HepG2 (cell line): ENCODE measurements around the gene THADA. TPM values are rescaled to one million over a fixed set of nuclear protein-coding genes. Genes with fewer than 3 reads are reported as not detected.

ENCODE experiments used
- ATAC-seq: fragments of 200-7000 bp; cut with Tn5 transposase; 3 replicates; pipeline ENCODE4 v1.9.1; 2020; ENCODE audit warnings: mild to moderate bottlenecking, moderate library complexity
- BruUV-seq: library from RNA; stranded (reverse); fragments of 400-500 nt; replicated peaks from 2 replicates; lab custom pipeline; 2021; lab: Mats Ljungman, UMichigan
- CTCF ChIA-PET: fragments of 300-600 bp; formaldehyde crosslinking; extraction: SDS; loops from one replicate; lab custom pipeline; 2021; ENCODE audit warnings: low total read pairs, inconsistent platforms, low intra/inter-chr PET ratio; lab: Yijun Ruan, JAX
- POLR2A ChIA-PET: fragments of 350-600 bp; sonication (Branson Sonifier 250); formaldehyde crosslinking; loops from one replicate; lab custom pipeline; 2020; ENCODE audit warnings: antibody characterized with exemption, inconsistent platforms; lab: Yijun Ruan, JAX
- DNase-seq: peaks from one replicate; pipeline ENCODE4 v3.0.0-alpha.2; 2015; ENCODE audit warnings: low spot score
- FAIRE-seq: peaks from 3 replicates; lab custom pipeline; 2011; peaks lifted over from hg19 to GRCh38; lab: Jason Lieb, UNC
- H2AFZ ChIP-seq: one replicate; pipeline ENCODE4 v1.6.1; 2011; ENCODE audit warnings: low read length, inconsistent platforms
- H3K27ac ChIP-seq: fragments of 300-600 bp; 3 replicates; pipeline ENCODE4 v1.8.0; 2011; ENCODE audit warnings: mixed run types, mild to moderate bottlenecking, mixed read lengths, low read length, inconsistent platforms; ENCODE audit not compliant: insufficient read depth; ENCODE audit errors: extremely low read length
- H3K27me3 ChIP-seq, 2 experiments: fragments of 200-600 bp in 1 of 2; 2 replicates in 1 of 2; 3 replicates in 1 of 2; pipeline versions ENCODE4 v1.6.0 to v1.8.0; 2011; ENCODE audit warnings: low read length in 2 of 2, mild to moderate bottlenecking in 2 of 2, moderate library complexity in 2 of 2, inconsistent platforms in 1 of 2; ENCODE audit not compliant: insufficient read depth in 2 of 2, control insufficient read depth in 1 of 2
- H3K36me3 ChIP-seq, 2 experiments: fragments of 200-600 bp in 1 of 2; replicated peaks in 1 of 2; 2 replicates in 1 of 2; 3 replicates in 1 of 2; pipeline versions ENCODE4 v1.5.1 to v1.8.0; 2011; ENCODE audit warnings: low read length in 2 of 2, inconsistent platforms in 1 of 2; ENCODE audit not compliant: insufficient read depth in 2 of 2, control insufficient read depth in 1 of 2
- H3K4me1 ChIP-seq: 2 replicates; pipeline ENCODE4 v1.5.1; 2012; ENCODE audit warnings: low read length, inconsistent platforms; ENCODE audit not compliant: insufficient read depth
- H3K4me2 ChIP-seq: 2 replicates; pipeline ENCODE4 v1.6.0; 2011; ENCODE audit warnings: low read depth, low read length, inconsistent platforms
- H3K4me3 ChIP-seq, 3 experiments: fragments of 200-600 bp in 1 of 3; sonication (generic), shearing (Covaris generic) in 1 of 3; replicated peaks in 1 of 3; 2 replicates each; pipeline ENCODE4 v1.5.1; 2011 to 2016; ENCODE audit warnings: low read length in 3 of 3, inconsistent platforms in 2 of 3, low read depth in 2 of 3, mild to moderate bottlenecking in 2 of 3, control low read depth in 1 of 3, mixed read lengths in 1 of 3; ENCODE audit not compliant: insufficient read depth in 1 of 3
- H3K79me2 ChIP-seq: one replicate; pipeline ENCODE4 v1.6.1; 2011; ENCODE audit warnings: low read length, inconsistent platforms; ENCODE audit not compliant: insufficient read depth
- H3K9ac ChIP-seq: 2 replicates; pipeline ENCODE4 v1.6.0; 2011; ENCODE audit warnings: mild to moderate bottlenecking, low read depth, low read length, inconsistent platforms; ENCODE audit not compliant: insufficient read depth
- H3K9me3 ChIP-seq: 2 replicates; pipeline ENCODE4 v1.5.1; 2012; ENCODE audit warnings: mild to moderate bottlenecking, low read length
- H4K20me1 ChIP-seq: 2 replicates; pipeline ENCODE4 v1.6.0; 2011; ENCODE audit warnings: inconsistent platforms, mild to moderate bottlenecking, low read length, moderate library complexity; ENCODE audit not compliant: insufficient read depth
- DNMT3B ChIP-seq: conservative IDR thresholded peaks from 2 replicates; pipeline ENCODE4 v1.6.1; 2016; ENCODE audit warnings: missing biosample characterization, control low read depth
- MTA3 ChIP-seq: sonication (generic); formaldehyde crosslinking; IDR thresholded peaks from 2 replicates; pipeline ENCODE4 v1.4.0; 2020; ENCODE audit warnings: missing genetic modification reagents
- NAIF1 ChIP-seq: sonication (generic); formaldehyde crosslinking; IDR thresholded peaks from 2 replicates; pipeline ENCODE4 v1.5.0; 2020; ENCODE audit warnings: mild to moderate bottlenecking, missing genetic modification reagents, borderline replicate concordance
- REPIN1 ChIP-seq: sonication (generic); formaldehyde crosslinking; IDR thresholded peaks from 2 replicates; pipeline ENCODE4 v1.8.0; 2022; ENCODE audit warnings: missing genetic modification reagents, low read depth, mild to moderate bottlenecking, borderline replicate concordance
- SAP130 ChIP-seq: IDR thresholded peaks from 2 replicates; pipeline ENCODE4 v1.6.1; 2016; ENCODE audit warnings: low read depth
- SSRP1 ChIP-seq: IDR thresholded peaks from 2 replicates; pipeline ENCODE4 v1.6.1; 2016; ENCODE audit warnings: control low read depth
- TEAD3 ChIP-seq: optimal IDR thresholded peaks from 2 replicates; pipeline ENCODE3; 2016; ENCODE audit warnings: borderline replicate concordance
- ZFP36 ChIP-seq: fragments of 150-350 bp; IDR thresholded peaks from 2 replicates; pipeline ENCODE4 v1.6.1; 2018; ENCODE audit warnings: borderline replicate concordance, low read length, low read depth; ENCODE audit not compliant: partially characterized antibody
- ZNF510 ChIP-seq: sonication (generic); formaldehyde crosslinking; IDR thresholded peaks from 2 replicates; pipeline ENCODE4 v1.4.0; 2020; ENCODE audit warnings: low read depth, mild to moderate bottlenecking, missing genetic modification reagents
- ZNF607 ChIP-seq: sonication (generic); formaldehyde crosslinking; IDR thresholded peaks from 2 replicates; pipeline ENCODE4 v1.5.1; 2020; ENCODE audit warnings: missing genetic modification reagents, mild to moderate bottlenecking, borderline replicate concordance
- ZNF766 ChIP-seq: sonication (generic); formaldehyde crosslinking; IDR thresholded peaks from 2 replicates; pipeline ENCODE4 v1.5.0; 2020; ENCODE audit warnings: missing genetic modification reagents, borderline replicate concordance
- ZNF891 ChIP-seq: sonication (generic); formaldehyde crosslinking; IDR thresholded peaks from 2 replicates; pipeline ENCODE4 v1.5.0; 2020; ENCODE audit warnings: mild to moderate bottlenecking, missing genetic modification reagents
- WGBS: methylation state at CpG from one replicate; pipeline ENCODE4 v1.1.6; 2017; ENCODE audit warnings: low lambda C conversion rate; 5-methylcytosine and 5-hydroxymethylcytosine counted together
- in situ Hi-C: cut with HindIII; loops from 2 replicates; pipeline ENCODE4 v1.10.0; 2017; ENCODE audit warnings: low pct_unique_long_range_greater_than_20kb; ENCODE audit not compliant: extremely low pct_ligation_motif_present
- intact Hi-C: fragments of 100-400 bp; cut with micrococcal nuclease; formaldehyde crosslinking; loops from one replicate; pipeline ENCODE4 v1.10.0; 2022; ENCODE audit not compliant: unreplicated experiment
- polyA plus RNA-seq, 8 experiments: library from polyadenylated mRNA; depleted of rRNA in 3 of 8; stranded (reverse) in 7 of 8; unstranded in 1 of 8; fragments of >200 nt; fragmentation: Illumina TruSeq in 4 of 8; extraction: Trizol in 4 of 8; gene quantifications; 2 replicates each; pipeline versions ENCODE4 v1.2.1 to v1.2.3, GENCODE V29; 2011 to 2016; ENCODE audit warnings: low read depth in 4 of 8, missing spikeins in 1 of 8, mixed read lengths in 1 of 8; ENCODE audit not compliant: insufficient read depth in 1 of 8
- total RNA-seq, 5 experiments: library from RNA; depleted of rRNA; stranded (reverse); fragments of >200 nt; fragmentation: Illumina TruSeq; extraction: Trizol; gene quantifications; 2 replicates each; pipeline ENCODE4 v1.2.3, GENCODE V29; 2016; ENCODE audit warnings: low read depth in 1 of 5
- TF ChIP-seq, protein P1 (sequence below): sonication (generic); formaldehyde crosslinking; IDR thresholded peaks from 2 replicates; pipeline ENCODE4 v1.9.0; 2021; ENCODE audit warnings: missing genetic modification reagents, borderline replicate concordance
- TF ChIP-seq, protein P2 (sequence below): sonication (generic); formaldehyde crosslinking; IDR thresholded peaks from 2 replicates; pipeline ENCODE4 v1.4.0; 2020; ENCODE audit warnings: missing genetic modification reagents

THADA gene
- total and polyA plus RNA-seq, 2 of the 13 experiments (the other 11 are each of a cell fraction or from before 2014, with no cell fraction given) = 12.7 to 21.7 TPM

DNA sequence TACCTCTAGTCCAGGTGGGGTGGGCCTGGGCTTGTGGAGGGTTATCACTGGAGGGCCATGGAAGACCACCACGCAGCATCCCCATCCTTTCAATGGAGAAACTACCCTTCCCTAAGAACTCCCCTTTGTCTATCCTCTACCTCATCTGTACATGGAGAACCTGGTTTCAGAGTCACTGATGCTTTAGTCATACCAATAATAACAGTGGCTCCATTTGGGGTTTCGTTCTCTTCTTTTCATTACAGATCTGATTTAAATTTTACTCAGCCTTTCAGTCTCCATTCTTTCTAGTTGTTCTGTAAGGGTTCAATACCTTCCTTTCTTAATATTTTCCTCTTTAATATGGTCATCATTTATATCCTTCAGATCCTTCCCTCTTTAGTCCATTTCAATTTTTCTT, 314.8 kb downstream of the THADA start:
- Histone ChIP-seq H4K20me1 (no peaks in the 10 kb centered on the region), H3K9me3 (peaks cover 21% of the 10 kb centered on the region), H3K27ac (no peak overlapping the region), H3K4me2 (no peak overlapping the region), H3K4me1 (peaks cover 22% of the 10 kb centered on the region), H3K27me3 (no peaks in the 10 kb centered on the region), H3K9ac (no peak overlapping the region), H2AFZ (no peak overlapping the region), H3K79me2 (no peaks in the 10 kb centered on the region), H3K4me3 (no peak overlapping the region), H3K36me3 (peaks cover 4 to 29% of the 10 kb centered on the region in 2 experiments)
- FAIRE-seq (no peak), ATAC-seq (no peak), DNase-seq (no peak)
- in situ Hi-C loops (no loop called here), intact Hi-C loops (no loop called here)
- 86% methylated on average over 2 of the region's 2 CpGs for WGBS
- ChIA-PET CTCF (no interaction called here), POLR2A (no interaction called here)
- BruUV-seq = no TSS peak
- TF ChIP-seq SSRP1 (CRISPR knock-in tag) (no peak), ZNF891 (no peak), ZNF766 (CRISPR knock-in tag) (no peak), DNMT3B (CRISPR knock-in tag) (no peak), TEAD3 (CRISPR knock-in tag) (no peak), ZNF510 (CRISPR knock-in tag) (no peak), MTA3 (no peak), ZFP36 (no peak), NAIF1 (no peak), ZNF607 (CRISPR knock-in tag) (no peak), SAP130 (CRISPR knock-in tag) (no peak), REPIN1 (no peak)
- TF ChIP-seq, protein P1, sequence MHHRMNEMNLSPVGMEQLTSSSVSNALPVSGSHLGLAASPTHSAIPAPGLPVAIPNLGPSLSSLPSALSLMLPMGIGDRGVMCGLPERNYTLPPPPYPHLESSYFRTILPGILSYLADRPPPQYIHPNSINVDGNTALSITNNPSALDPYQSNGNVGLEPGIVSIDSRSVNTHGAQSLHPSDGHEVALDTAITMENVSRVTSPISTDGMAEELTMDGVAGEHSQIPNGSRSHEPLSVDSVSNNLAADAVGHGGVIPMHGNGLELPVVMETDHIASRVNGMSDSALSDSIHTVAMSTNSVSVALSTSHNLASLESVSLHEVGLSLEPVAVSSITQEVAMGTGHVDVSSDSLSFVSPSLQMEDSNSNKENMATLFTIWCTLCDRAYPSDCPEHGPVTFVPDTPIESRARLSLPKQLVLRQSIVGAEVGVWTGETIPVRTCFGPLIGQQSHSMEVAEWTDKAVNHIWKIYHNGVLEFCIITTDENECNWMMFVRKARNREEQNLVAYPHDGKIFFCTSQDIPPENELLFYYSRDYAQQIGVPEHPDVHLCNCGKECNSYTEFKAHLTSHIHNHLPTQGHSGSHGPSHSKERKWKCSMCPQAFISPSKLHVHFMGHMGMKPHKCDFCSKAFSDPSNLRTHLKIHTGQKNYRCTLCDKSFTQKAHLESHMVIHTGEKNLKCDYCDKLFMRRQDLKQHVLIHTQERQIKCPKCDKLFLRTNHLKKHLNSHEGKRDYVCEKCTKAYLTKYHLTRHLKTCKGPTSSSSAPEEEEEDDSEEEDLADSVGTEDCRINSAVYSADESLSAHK = no peak
- TF ChIP-seq, protein P2, sequence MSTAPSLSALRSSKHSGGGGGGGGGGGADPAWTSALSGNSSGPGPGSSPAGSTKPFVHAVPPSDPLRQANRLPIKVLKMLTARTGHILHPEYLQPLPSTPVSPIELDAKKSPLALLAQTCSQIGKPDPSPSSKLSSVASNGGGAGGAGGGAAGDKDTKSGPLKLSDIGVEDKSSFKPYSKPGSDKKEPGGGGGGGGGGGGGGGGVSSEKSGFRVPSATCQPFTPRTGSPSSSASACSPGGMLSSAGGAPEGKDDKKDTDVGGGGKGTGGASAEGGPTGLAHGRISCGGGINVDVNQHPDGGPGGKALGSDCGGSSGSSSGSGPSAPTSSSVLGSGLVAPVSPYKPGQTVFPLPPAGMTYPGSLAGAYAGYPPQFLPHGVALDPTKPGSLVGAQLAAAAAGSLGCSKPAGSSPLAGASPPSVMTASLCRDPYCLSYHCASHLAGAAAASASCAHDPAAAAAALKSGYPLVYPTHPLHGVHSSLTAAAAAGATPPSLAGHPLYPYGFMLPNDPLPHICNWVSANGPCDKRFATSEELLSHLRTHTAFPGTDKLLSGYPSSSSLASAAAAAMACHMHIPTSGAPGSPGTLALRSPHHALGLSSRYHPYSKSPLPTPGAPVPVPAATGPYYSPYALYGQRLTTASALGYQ = no peak
